RCC 7860 (cell line): Measurements from ENCODE around the gene OGDH.
A peak's percentile ranks its signal among the peaks of the same experiment; 100 is the strongest.
"Not testable (repeated sequence)": the region's sequence is repeated elsewhere in the genome, so short reads cannot be mapped to it uniquely, and the experiment has no call there.

Experiments used
- DNase-seq: peaks from one replicate; pipeline ENCODE4 v3.0.0-alpha.2; 2015; ENCODE audit warnings: low spot score
- FAIRE-seq: peaks from 2 replicates; lab custom pipeline; 2012; peaks lifted over from hg19 to GRCh38; lab: Jason Lieb, UNC

The OGDH gene

DNA sequence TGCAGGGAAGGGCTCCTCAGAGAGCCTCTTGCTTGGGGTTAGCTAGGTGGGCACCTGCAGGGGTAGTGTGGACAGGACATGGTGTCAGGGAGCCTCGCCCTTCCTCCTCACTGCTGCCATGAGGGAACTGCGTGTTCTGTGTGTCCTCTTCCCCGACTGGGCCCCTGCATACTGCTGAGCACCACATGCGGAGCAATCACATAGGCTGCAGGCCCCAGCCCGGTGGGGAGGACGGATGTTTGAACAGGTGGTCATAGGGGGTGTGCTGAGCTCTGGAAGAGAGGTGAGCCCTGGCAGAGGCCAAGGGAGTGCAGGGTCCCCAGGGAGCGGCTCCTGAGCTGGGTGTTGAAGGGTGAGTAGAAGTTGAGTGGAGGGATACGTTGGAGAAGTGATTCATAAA lies 93.9 kb downstream of the OGDH start:
- FAIRE-seq: no peak
- no peak for DNase-seq

DNA sequence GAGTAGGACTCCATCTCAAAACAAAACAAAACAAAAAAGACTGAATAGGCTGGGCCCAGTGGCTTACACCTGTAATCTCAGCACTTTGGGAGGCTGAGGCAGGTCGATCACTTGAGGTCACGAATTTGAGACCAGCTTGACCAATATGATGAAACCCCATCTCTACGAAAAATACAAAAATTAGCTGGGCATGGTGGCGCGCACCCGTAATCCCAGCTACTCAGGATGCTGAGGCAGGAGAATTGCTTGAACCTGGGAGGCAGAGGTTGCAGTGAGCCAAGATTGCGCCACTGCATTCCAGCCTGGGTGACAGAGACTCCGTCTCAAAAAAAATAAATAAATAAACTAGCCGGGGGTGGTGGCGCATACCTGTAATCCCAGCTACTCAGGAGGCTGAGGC lies 97.0 kb downstream of the OGDH start:
- DNase-seq, FAIRE-seq: not testable (repeated sequence)

DNA sequence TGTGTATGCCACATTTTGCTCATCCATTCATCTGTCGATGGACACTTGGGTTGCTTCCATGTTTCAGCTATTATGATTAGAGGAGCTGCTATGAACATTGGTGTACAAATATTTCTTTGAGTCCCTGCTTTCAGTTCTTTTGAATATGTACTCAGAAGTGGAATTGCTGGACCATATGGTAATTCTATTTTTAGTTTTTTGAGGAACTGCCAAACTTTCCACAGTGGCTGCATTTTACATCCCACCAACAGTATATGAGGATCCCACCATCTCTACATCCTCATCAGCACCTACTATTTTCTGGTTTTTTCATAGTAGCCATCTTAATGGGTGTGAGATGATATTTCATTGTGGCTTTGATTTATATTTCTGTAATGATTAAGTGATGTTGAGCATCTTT lies 97.5 kb downstream of the OGDH start:
- DNase-seq: no peak
- FAIRE-seq: no peak

DNA sequence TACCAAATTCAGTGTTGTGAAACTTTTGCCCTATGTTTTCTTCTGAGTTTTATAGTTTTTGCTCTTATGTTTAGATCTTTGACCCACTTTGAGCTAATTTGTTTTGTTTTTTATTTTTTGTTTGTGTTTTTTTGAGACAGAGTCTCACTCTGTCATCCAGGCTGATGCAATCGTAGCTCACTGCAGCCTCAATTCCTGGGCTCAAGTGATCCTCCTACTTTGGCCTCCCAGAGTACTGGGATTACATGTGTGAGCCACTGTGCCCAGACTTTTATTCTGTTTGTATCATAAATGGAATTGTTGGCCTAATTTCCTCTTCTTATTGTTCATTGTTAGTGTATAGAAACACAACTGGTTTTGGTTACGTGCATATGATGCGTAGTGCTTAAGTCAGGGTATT lies 99.0 kb downstream of the OGDH start:
- no peak for DNase-seq
- FAIRE-seq: no peak

DNA sequence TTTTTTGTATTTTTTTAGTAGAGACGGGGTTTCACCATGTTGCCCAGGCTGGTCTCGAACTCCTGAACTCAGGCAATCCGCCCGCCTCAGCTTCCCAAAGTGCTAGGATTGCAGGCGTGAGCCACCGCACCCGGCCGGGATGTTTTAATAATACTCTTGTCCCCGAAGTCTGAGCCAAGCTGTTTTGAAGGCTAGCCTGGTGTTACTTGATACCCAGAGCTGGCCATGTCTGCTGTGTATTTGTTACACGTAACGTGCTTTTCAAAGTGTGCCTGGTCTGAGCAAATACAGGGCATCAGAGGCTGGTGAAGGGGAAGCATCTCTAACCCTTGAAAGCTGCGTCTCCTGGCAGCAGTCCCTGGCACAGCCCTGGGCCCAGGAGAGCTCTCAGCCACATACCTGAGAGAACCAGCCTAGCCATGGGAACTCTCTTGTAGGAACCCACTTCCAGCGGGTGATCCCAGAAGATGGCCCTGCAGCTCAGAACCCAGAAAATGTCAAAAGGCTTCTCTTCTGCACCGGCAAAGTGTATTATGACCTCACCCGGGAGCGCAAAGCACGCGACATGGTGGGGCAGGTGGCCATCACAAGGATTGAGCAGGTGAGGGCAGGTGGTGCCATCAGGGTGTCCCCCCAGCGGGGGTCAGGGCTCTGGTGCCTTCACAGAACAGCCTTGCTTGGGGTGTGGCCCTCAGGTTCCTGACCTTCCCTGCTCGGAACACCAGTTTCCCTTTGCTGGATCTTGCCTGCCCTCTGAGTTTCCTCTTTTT lies 100.5 kb downstream of the OGDH start:
- FAIRE-seq: no peak
- DNase-seq: no peak

DNA sequence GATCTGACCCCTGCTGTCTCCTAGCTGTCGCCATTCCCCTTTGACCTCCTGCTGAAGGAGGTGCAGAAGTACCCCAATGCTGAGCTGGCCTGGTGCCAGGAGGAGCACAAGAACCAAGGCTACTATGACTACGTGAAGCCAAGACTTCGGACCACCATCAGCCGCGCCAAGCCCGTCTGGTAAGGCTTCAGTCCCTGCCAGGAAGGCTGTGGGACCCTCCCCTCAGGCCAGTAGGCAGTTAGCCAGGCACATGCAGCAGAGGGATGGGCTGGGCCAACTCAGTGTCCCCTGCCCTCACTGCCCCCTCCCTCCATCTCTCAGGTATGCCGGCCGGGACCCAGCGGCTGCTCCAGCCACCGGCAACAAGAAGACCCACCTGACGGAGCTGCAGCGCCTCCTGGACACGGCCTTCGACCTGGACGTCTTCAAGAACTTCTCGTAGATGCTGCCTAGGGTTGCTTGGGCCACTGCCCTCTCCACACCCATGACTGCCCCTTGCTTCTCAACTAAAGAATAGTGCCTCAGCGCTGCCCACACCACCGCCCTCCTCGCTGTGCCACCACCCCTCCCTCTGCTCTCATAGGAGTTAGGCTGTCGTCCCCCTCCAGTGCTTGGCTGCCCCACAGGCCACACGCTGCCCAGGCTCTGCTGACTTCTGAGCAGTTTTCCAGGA lies 101.3 kb downstream of the OGDH start:
- FAIRE-seq (no peak), DNase-seq (no peak)

DNA sequence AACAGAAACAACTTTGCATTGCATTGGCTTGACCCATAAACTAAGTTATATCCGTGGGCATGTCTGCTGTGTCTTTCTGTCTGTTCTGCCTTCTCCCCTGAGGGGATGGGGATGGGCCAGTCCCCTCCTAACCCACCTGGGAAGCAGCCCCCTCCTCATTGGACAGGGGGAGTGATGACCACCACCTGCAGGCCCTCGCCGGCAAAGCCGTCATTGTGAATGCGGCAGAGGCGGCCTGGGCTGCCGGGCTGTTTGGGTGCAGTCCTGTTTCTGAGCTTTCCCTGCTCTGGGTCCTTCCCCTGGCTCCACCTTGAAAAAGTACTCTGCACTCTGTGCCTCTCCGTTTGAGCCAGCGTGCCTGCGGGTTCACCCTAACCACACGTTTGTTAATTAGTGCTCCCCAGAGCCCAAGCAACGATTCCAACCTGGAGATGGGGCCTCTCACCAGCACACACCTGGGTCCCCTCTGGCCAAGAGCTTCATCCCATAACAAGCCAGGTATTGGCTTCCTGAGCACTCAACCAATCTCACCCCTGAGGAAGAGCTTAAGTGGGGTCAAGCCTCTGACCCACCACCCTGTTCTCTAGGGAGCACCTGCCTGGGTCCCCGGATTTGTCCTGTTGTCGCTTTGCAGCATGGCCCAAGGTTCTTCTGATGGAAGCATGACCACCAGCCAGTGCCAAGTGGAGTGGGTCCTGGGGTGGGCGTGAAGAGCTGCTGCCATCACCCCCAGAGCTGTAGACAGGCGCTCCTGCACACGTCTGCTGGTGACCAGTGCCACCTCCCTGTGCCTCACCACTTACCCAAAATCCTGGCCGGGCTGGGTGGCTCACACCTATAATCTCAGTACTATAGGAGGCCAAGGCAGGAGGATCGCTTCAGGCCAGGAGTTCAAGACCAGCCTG lies 102.8 kb downstream of the OGDH start:
- no peak for FAIRE-seq
- no peak for DNase-seq

DNA sequence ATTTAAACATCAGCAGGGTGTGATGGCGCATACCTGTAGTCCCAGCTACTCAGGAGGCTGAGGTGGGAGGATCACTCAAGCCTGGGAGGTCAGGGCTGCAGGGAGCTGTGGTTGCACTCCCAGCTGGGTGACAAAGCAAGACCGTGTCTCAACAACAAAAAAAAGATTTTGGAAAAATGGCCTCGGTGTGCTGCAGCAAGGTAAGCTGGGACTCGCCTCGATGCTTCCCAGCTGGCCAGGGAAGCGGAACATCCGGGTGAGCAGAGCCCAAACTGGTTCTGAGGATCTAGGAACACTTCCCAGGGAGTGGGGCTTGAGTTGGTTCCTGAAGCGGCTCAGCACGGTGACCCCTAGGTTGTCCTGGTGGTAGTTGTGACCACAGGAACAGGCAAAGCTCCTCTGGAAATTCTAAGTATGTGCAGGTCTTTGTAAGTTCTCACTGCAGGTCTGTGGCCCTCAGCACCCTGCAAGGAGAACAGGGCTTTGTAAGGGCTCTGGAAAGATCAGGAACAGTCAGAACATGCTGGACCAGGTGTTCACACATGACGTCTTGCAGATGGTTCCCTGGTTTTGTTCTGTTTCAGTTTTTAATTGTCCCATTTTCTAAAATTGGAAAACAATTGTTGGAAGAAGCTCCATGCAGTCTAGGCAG lies 103.6 kb downstream of the OGDH start:
- FAIRE-seq (no peak), DNase-seq (no peak)

DNA sequence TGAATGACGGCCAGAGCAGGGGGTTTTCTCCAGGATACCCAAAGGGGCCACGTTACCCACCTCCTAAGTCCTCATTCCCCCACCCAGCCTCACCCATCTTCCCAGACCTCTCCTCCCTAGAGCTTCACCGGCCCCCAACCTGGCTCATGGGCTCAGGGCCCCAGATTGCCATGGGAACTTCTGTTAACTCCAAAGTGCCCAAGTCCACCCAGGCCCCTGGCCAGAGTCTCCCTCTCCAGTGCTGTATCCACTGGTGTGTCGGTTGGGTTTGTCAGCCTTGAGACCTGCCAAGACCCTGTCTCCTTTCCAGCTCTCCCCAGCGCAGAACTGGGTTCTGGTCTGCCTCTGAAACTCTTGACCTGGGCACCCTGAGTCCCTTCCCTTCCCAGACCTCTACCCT lies 105.1 kb downstream of the OGDH start:
- FAIRE-seq (no peak), DNase-seq (no peak)

DNA sequence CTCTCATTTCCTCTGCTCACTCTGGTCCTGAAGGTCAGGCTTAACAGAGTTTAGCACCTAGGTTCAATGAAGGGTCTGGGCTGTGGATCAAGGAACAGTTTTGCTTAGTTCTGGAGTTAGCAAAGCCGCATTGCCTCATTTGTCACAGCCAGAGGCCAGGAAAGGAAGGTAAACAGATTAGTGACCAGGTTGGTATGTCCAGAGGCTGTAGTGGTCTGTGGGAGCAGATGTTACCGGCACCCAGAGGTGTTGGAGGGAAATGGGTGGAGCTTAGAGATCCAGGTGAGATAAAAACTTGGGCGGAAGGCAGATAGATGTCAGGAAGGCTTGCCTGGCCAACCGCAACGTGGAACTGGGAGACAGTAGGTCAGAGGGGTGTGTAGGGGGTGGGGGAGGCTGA lies 105.6 kb downstream of the OGDH start:
- DNase-seq (no peak), FAIRE-seq (no peak)

DNA sequence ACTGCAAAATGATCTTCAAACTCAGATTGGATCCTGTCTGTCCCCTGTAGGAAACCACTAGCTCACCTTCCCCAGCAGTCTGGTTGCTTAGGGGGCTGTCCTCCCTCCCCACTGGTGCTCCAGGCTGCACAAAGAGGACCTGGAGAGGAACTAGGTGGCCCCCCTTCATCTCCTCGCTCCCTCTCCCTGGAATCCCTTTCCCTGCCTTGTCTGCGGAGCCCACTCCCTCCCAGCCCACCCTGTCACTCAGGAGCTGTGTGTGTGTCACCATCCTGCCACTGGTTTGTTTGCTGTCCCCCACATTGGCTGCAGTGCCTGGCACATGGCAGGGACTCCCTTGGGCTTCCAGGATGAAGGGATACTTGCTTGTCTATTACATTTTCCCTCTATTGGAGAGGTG lies 106.7 kb downstream of the OGDH start:
- no peak for FAIRE-seq
- DNase-seq: no peak

DNA sequence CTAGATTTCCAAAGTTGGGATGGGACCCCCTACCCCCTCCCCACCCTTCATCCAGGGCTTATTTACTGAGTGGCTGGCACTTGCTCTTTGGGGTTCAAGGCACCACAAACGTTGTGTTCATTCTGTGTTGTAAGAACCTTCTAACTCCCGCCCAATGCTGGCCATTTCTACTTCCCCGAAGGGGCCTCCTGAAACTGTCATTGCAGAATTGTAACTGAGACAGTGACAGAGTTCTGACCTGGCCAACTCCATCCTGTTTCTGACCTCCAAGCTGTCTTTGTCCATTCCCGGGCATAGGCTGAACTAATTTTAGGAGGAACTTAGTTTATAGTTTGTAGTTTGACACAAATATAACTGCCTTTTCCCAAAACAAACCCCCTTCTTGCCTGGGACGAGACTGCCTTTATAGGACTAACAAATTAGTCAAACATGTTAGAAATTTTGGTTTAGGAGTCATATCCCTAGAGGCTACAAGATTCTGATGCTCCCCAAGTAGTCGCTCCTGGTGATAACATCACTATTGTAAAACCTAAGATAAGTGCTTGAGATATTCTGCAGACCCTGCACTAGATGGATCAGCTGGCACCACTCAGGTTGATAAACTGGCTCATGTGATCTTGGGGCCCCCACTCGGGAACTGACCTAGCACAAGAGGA lies 107.4 kb downstream of the OGDH start:
- DNase-seq (no peak), FAIRE-seq (no peak)

DNA sequence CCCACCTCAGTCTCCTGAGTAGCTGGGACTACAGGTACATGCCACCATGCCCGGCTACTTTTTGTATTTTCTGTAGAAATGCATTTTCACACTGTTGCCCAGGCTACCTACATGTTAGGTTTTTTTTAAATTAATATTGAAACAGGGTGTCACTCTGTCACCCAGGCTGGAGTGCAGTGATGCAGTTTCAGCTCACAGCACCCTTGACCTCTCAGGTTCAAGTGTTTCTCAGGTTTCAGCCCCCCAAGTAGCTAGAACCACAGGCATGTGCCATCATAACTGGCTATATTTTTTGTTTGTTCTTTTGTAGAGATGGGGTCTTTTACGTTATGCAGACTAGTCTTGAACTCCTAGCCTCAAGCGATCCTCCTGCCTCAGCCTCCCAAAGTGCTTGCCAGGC lies 109.8 kb downstream of the OGDH start:
- no peak for DNase-seq
- no peak for FAIRE-seq

DNA sequence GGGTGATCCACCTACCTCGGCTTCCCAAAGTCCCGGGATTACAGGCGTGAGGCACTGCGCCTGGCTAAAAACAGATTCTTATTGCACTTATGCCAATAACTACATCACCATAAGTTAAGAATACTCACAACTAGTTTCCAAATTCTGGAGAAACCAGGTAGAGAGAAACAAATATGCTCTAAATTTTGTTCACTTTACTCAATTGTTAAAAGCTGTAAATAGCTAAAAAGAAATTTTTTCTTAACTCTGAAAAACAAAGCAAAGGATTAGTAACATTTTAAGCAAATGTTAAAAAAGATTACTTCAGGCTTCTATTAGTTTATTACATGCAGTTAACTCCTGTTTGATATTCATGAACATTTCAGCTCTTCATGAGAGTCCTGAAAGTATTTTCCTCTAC lies 113.9 kb downstream of the OGDH start:
- DNase-seq: no peak
- FAIRE-seq: peak; percentile 25

DNA sequence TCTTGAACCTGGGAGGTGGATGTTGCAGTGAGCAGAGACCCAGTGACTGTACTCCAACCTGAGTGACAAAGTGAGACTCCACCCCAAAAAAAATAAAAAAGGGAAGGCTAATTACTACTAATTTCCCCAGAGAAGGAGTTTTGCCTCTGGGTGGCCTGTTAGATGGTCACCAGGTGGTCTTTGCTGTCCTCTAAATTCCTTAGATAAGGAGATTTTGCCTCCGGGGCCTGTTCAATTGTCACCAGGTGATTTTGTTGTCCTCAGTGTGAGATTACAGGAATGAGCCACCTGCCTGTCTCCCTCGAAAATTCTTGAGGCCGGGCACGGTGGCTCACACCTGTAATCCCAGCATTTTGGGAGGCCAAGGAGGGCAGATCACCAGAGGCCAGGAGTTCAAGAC lies 117.8 kb downstream of the OGDH start:
- FAIRE-seq (no peak), DNase-seq (no peak)

DNA sequence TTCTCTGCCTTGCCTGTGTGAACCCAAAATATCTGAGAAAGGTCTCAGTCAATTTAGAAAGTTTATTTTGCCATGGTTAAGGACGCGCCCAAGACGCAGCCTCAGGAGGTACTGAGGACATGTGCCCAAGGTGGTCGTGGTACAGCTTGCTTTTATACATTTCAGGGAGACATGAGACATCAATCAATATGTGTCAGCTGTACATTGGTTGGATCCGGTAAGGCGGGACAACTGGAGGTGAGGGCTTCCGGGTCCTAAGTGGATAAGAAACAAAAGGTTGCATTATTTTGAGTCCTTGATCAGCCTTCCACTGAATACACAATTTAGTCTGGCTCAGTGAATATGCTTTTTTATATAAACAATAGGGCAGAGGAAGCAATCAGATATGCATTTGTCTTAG lies 119.8 kb downstream of the OGDH start:
- not testable (repeated sequence) for FAIRE-seq

DNA sequence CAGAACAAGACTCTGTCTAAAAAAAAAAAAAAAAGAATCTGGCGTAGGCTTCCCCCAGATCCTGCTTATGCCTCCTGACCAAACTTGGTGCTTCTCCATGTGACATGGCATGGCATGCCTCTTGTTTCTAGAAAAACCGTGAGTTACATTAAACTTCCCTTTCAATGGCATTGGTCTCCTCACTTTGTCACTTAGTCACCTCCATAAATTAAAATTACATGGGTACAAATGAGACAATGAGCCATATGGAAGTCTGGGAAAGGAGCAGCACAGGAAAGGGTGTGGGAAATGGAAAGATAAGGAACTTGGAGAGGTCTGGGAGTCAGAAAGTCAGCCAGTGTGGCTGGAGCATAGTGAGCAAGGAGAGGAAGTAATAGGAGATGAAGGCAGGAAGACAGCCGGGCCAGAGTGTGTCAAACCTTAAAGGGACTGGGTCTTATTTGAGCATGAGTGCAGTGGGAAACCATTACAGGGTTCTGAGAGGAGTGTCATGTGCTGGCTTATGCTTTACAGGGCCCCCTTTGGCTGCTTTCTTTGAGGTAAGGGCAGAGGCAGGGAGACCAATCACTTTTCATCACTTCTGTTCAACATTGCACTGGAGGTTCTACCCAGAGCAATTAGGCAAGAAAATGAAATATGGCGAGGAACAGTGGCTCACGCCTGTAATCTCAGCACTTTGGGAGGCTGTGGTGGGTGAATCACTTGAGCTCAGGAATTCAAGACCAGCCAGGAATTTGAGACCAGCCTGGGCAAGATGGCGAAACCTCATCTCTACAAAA lies 120.9 kb downstream of the OGDH start:
- FAIRE-seq (peak; percentile 67), DNase-seq (peak; percentile 69)

More for the DNA sequence above, 119.8 kb downstream of the OGDH start:
- DNase-seq: not testable (repeated sequence)

DNA sequence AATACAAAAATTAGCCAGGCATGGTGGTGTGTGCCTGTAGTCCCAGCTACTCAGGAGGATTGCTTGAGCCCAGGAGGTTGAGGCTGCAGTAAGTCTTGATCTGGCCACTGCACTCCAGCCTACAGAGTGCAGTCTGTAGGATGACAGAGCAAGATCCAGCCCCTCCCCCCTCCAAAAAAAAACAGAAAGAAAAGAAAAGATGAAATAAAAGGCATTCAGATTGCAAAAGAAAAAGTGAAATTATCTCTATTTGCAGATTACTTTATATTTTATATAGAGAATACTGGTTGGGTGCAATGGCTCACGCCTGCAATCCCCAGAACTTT lies 121.5 kb downstream of the OGDH start:
- no peak for FAIRE-seq
- DNase-seq: no peak

DNA sequence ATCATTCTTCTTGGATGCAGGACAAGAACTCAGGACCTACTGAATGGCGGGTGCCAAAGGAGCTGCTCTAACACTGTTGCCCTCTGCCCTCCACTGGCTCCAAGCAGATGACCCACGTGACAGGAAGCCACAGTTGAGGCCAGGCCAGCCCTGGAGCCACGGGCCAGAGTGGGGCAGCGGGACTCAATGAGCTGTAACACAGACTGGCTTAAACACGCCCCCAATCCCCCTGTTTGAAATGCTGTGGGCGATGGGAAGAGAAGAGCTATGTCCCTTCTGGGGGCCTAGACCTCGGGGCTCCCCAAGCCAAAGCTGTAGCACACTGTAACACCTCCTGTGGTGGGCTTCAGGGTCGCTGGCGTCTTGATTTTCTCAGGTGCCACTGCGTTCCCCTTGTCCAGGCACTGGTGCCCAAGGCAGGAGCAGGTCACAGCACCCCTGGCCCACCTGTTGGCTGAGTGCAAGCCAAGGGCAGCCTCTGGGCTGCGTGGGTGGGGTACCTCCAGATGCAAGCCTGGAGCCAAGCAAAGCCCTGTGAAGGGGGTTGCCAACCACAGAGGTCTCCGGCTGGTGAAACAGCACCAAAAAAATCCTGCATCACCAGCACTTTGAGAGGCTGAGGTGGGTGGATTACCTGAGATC lies 123.6 kb downstream of the OGDH start:
- DNase-seq (no peak), FAIRE-seq (no peak)
